H1 (cell line): ENCODE measurements around the gene GADD45B. TPM values are rescaled to one million over a fixed set of nuclear protein-coding genes. Genes with fewer than 3 reads are reported as not detected.
A peak's percentile ranks its signal among the peaks of the same experiment; 100 is the strongest.

Source experiments
- CTCF ChIA-PET: fragments of 300-600 bp; sonication (Branson Sonifier 250); formaldehyde crosslinking; loops from one replicate; lab custom pipeline; 2021; ENCODE audit not compliant: partially characterized antibody; lab: Charles Lee
- POLR2A ChIA-PET: fragments of 300-600 bp; sonication (Branson Sonifier 250); formaldehyde crosslinking; loops from one replicate; lab custom pipeline; 2021; ENCODE audit warnings: inconsistent platforms; ENCODE audit not compliant: partially characterized antibody; lab: Charles Lee
- DNase-seq, 2 experiments: peaks; one replicate each; pipeline versions ENCODE4 v3.0.0 to v3.0.0-alpha.2; 2010 to 2022; ENCODE audit warnings: low spot score in 2 of 2, low read depth in 1 of 2, mixed read lengths in 1 of 2
- FAIRE-seq: peaks from 2 replicates; lab custom pipeline; 2011; peaks lifted over from hg19 to GRCh38; lab: Jason Lieb, UNC
- H2AFZ ChIP-seq: 2 replicates; pipeline ENCODE4 v1.8.1; 2012; ENCODE audit warnings: low read length, inconsistent platforms
- H2AK5ac ChIP-seq: 2 replicates; pipeline ENCODE4 v1.6.1; 2013; ENCODE audit warnings: low read depth, low read length
- H2BK120ac ChIP-seq: replicated peaks from 2 replicates; pipeline ENCODE3; 2013; ENCODE audit warnings: low read depth, low read length, inconsistent platforms
- H2BK12ac ChIP-seq: 2 replicates; pipeline ENCODE4 v1.6.1; 2013; ENCODE audit warnings: low read depth, low read length
- H2BK15ac ChIP-seq: 2 replicates; pipeline ENCODE4 v1.6.1; 2013; ENCODE audit warnings: low read length
- H2BK20ac ChIP-seq: 2 replicates; pipeline ENCODE4 v1.6.1; 2013; ENCODE audit warnings: low read length
- H2BK5ac ChIP-seq: 2 replicates; pipeline ENCODE4 v1.6.1; 2013; ENCODE audit warnings: low read depth, low read length
- H3K14ac ChIP-seq: 2 replicates; pipeline ENCODE4 v1.6.1; 2013; ENCODE audit warnings: inconsistent platforms; ENCODE audit not compliant: insufficient read length
- H3K18ac ChIP-seq: 2 replicates; pipeline ENCODE4 v1.6.1; 2013; ENCODE audit warnings: low read length; ENCODE audit errors: extremely low read depth
- H3K23ac ChIP-seq: 2 replicates; pipeline ENCODE4 v1.6.1; 2013; ENCODE audit warnings: inconsistent platforms; ENCODE audit not compliant: insufficient read length
- H3K23me2 ChIP-seq: 2 replicates; pipeline ENCODE4 v1.6.1; 2013; ENCODE audit warnings: low read depth, low read length
- H3K27ac ChIP-seq: 2 replicates; pipeline ENCODE4 v1.6.1; 2011; ENCODE audit warnings: low read depth, low read length, inconsistent platforms
- H3K27me3 ChIP-seq, 4 experiments: replicated peaks in 1 of 4; 1 replicate in 1 of 4; 2 replicates in 3 of 4; pipeline versions ENCODE4 v1.6.1 to v1.8.1; 2011 to 2013; ENCODE audit warnings: low read length in 3 of 4, mild to moderate bottlenecking in 3 of 4, inconsistent platforms in 2 of 4, mixed read lengths in 2 of 4, moderate library complexity in 1 of 4; ENCODE audit not compliant: control insufficient read depth in 3 of 4, insufficient read depth in 3 of 4; ENCODE audit errors: extremely low read depth in 1 of 4
- H3K36me3 ChIP-seq, 4 experiments: 2 replicates each; pipeline versions ENCODE4 v1.6.1 to v1.8.1; 2011 to 2013; ENCODE audit warnings: mild to moderate bottlenecking in 4 of 4, low read length in 3 of 4, moderate library complexity in 2 of 4, control low read depth in 1 of 4, inconsistent platforms in 1 of 4; ENCODE audit not compliant: insufficient read depth in 4 of 4, control insufficient read depth in 2 of 4
- H3K4ac ChIP-seq: replicated peaks from 2 replicates; pipeline ENCODE3; 2013; ENCODE audit warnings: low read length, low read depth, mixed read lengths, inconsistent platforms; ENCODE audit not compliant: insufficient read length
- H3K4me1 ChIP-seq, 4 experiments: replicated peaks in 1 of 4; 1 replicate in 1 of 4; 2 replicates in 3 of 4; pipeline versions ENCODE4 v1.6.1 to v1.8.1; 2011 to 2013; ENCODE audit warnings: low read length in 3 of 4, inconsistent platforms in 2 of 4, mixed read lengths in 1 of 4; ENCODE audit not compliant: insufficient read depth in 4 of 4, control insufficient read depth in 3 of 4
- H3K4me2 ChIP-seq, 2 experiments: 2 replicates each; pipeline versions ENCODE4 v1.6.1 to v1.8.1; 2011 to 2013; ENCODE audit warnings: low read depth in 2 of 2, low read length in 2 of 2, control low read depth in 1 of 2, inconsistent platforms in 1 of 2, mild to moderate bottlenecking in 1 of 2; ENCODE audit not compliant: insufficient read depth in 1 of 2
- H3K4me3 ChIP-seq, 4 experiments: fragments of 200-600, 300-600 bp in 1 of 4; sonication (generic), shearing (Covaris generic), sonication (Bioruptor Twin) in 1 of 4; 2 replicates each; pipeline versions ENCODE4 v1.5.1 to v1.8.1; 2011 to 2016; ENCODE audit warnings: low read length in 4 of 4, low read depth in 3 of 4, control low read depth in 2 of 4, inconsistent platforms in 2 of 4, mild to moderate bottlenecking in 2 of 4, mixed read lengths in 1 of 4, moderate library complexity in 1 of 4; ENCODE audit not compliant: insufficient read depth in 2 of 4; ENCODE audit errors: extremely low read depth in 1 of 4
- H3K56ac ChIP-seq: replicated peaks from 2 replicates; pipeline ENCODE3; 2013; ENCODE audit warnings: low read depth, mild to moderate bottlenecking, mixed read lengths, low read length, inconsistent platforms; ENCODE audit not compliant: insufficient read length
- H3K79me1 ChIP-seq: 2 replicates; pipeline ENCODE4 v1.6.1; 2013; ENCODE audit warnings: low read depth, low read length, control low read depth
- H3K79me2 ChIP-seq, 2 experiments: 2 replicates each; pipeline versions ENCODE4 v1.6.1 to v1.8.1; 2012 to 2013; ENCODE audit warnings: low read length in 2 of 2, mild to moderate bottlenecking in 2 of 2, inconsistent platforms in 1 of 2; ENCODE audit not compliant: insufficient read depth in 2 of 2, control insufficient read depth in 1 of 2
- H3K9ac ChIP-seq, 4 experiments: replicated peaks in 1 of 4; 1 replicate in 1 of 4; 2 replicates in 3 of 4; pipeline versions ENCODE4 v1.6.1 to v1.8.1; 2011 to 2013; ENCODE audit warnings: low read depth in 3 of 4, low read length in 3 of 4, control low read depth in 2 of 4, mild to moderate bottlenecking in 2 of 4, moderate library complexity in 2 of 4, inconsistent platforms in 1 of 4; ENCODE audit errors: extremely low read depth in 1 of 4
- H3K9me3 ChIP-seq, 2 experiments: 2 replicates each; pipeline versions ENCODE4 v1.6.1 to v1.8.1; 2012 to 2013; ENCODE audit warnings: mild to moderate bottlenecking in 2 of 2, moderate library complexity in 2 of 2, control low read depth in 1 of 2, inconsistent platforms in 1 of 2, low read depth in 1 of 2, low read length in 1 of 2, mixed read lengths in 1 of 2; ENCODE audit not compliant: insufficient read depth in 2 of 2
- H4K20me1 ChIP-seq, 2 experiments: replicated peaks in 1 of 2; 2 replicates each; pipeline versions ENCODE3 to v1.8.1; 2011 to 2013; ENCODE audit warnings: inconsistent platforms in 2 of 2, low read length in 2 of 2, mild to moderate bottlenecking in 1 of 2; ENCODE audit not compliant: insufficient read depth in 2 of 2, control insufficient read depth in 1 of 2
- H4K5ac ChIP-seq: 2 replicates; pipeline ENCODE4 v1.6.1; 2013; ENCODE audit warnings: low read length, low read depth, mixed read lengths, inconsistent platforms; ENCODE audit not compliant: insufficient read length
- H4K8ac ChIP-seq: 2 replicates; pipeline ENCODE4 v1.8.0; 2013; ENCODE audit warnings: mild to moderate bottlenecking, moderate library complexity, low read length, inconsistent platforms; ENCODE audit not compliant: insufficient read depth; ENCODE audit errors: extremely low read depth
- H4K91ac ChIP-seq: replicated peaks from 2 replicates; pipeline ENCODE3; 2013; ENCODE audit warnings: low read length, mixed read lengths, inconsistent platforms; ENCODE audit not compliant: insufficient read length
- CTCF ChIP-seq, 3 experiments: IDR thresholded peaks; 1 replicate in 2 of 3; 2 replicates in 1 of 3; pipeline versions ENCODE4 v1.5.1 to v1.6.1; 2011; ENCODE audit warnings: low read length in 3 of 3, mild to moderate bottlenecking in 3 of 3, inconsistent platforms in 2 of 3, low read depth in 1 of 3, moderate library complexity in 1 of 3; ENCODE audit not compliant: insufficient read depth in 1 of 3; ENCODE audit errors: control extremely low read depth in 1 of 3
- USF2 ChIP-seq: IDR thresholded peaks from 2 replicates; pipeline ENCODE4 v1.6.1; 2011; ENCODE audit warnings: low read length, improper control_type of control experiment
- WGBS, 2 experiments: shearing (Covaris generic) in 1 of 2; methylation state at CpG; one replicate each; pipeline versions ENCODE4 v1.1.6 to v1.1.7; 2013 to 2015; ENCODE audit warnings: low lambda C conversion rate in 2 of 2, mixed read lengths in 2 of 2, inconsistent platforms in 1 of 2, low coverage in 1 of 2, missing lambda C conversion rate in 1 of 2; ENCODE audit not compliant: insufficient replicate concordance in 2 of 2, insufficient coverage in 1 of 2, insufficient read length in 1 of 2; ENCODE audit errors: extremely low coverage in 1 of 2, missing lambda C conversion rate in 1 of 2; 5-methylcytosine and 5-hydroxymethylcytosine counted together
- polyA plus RNA-seq, 7 experiments: library from polyadenylated mRNA; depleted of rRNA in 3 of 7; stranded (reverse) in 5 of 7; unstranded in 2 of 7; fragments of >200 nt in 5 of 7; fragments of 200-250 nt in 2 of 7; gene quantifications; 1 replicate in 5 of 7; 2 replicates in 1 of 7; 4 replicates in 1 of 7; pipeline versions ENCODE4 v1.2.1 to v1.2.3, GENCODE V29; 2011 to 2013; ENCODE audit warnings: missing spikeins in 2 of 7, mixed read lengths in 2 of 7
- total RNA-seq: library from RNA; stranded (reverse); fragmentation: NEBNext Ultra II Directional; extraction: Animal tissue kit (Norgen Biotek cat#: 25700); gene quantifications from 2 replicates; pipeline ENCODE4 v1.2.1, GENCODE V29; 2021

GADD45B gene
- total and polyA plus RNA-seq, 2 of the 8 experiments (the other 6 are each of a cell fraction or from before 2014, with no cell fraction given): 7.4 to 11.4 TPM

- H2AFZ ChIP-seq: no peak overlapping the region
- no peaks in the 10 kb centered on the region for H3K79me1 ChIP-seq
- H3K4ac ChIP-seq: no peak overlapping the region
- no peak overlapping the region for H3K4me2 ChIP-seq
- H3K14ac ChIP-seq: no peak overlapping the region
- H3K18ac ChIP-seq: no peak overlapping the region
- H2BK20ac ChIP-seq: no peak overlapping the region
- no peaks in the 10 kb centered on the region for H3K36me3 ChIP-seq
- peaks cover 0 to 13% (median 5%) of the 10 kb centered on the region in 4 experiments; a peak in 4 of 7 replicates for H3K4me1 ChIP-seq
- no peak for FAIRE-seq
- no peak overlapping the region for H3K23ac ChIP-seq
- no peak overlapping the region; the same call in 1 of the 2 replicates for H2BK15ac ChIP-seq
- no peak overlapping the region for H3K4me3 ChIP-seq
- TF ChIP-seq USF2: no peak
- peak in 2 of 3 experiments; percentile 32 to 36; a peak in 2 of 4 replicates for TF ChIP-seq CTCF (IDR thresholded peaks at IDR 0.05; ENCODE audit: control extremely low read depth in 1 of 3, insufficient read depth in 1 of 3, low read depth in 1 of 3, low read length in 3 of 3)
- WGBS, 2 experiments: 88% methylated on average over 20 of the region's 20 CpGs; no CpG with 5 or more reads in 1 of the 2 experiments
- H2BK120ac ChIP-seq: no peak overlapping the region
- CTCF ChIA-PET: interaction anchor here (0.6 to 1.3 kb wide), 5 partner anchors 12 to 53 kb away, joined by 3 to 4 read pairs (median 3); no protein-coding TSS in a partner anchor
- H4K91ac ChIP-seq: no peak overlapping the region
- POLR2A ChIA-PET: interaction anchor here (0.7 to 1.7 kb wide), 4 partner anchors 17 to 79 kb away, joined by 3 to 9 read pairs (median 4); partner anchors contain the start of gene GADD45B
- no peaks in the 10 kb centered on the region for H3K79me2 ChIP-seq
- peak overlapping the region; percentile 87; the same call in 1 of the 2 replicates for H2BK5ac ChIP-seq
- H3K27me3 ChIP-seq: no peaks in the 10 kb centered on the region
- no peak overlapping the region for H3K9ac ChIP-seq
- no peaks in the 10 kb centered on the region for H3K9me3 ChIP-seq
- peak overlapping the region; percentile 76; the same call in 1 of the 2 replicates for H4K8ac ChIP-seq
- no peak overlapping the region; the same call in 1 of the 2 replicates for H2AK5ac ChIP-seq
- no peak overlapping the region for H4K5ac ChIP-seq
- H3K27ac ChIP-seq: no peak overlapping the region
- H4K20me1 ChIP-seq: peaks cover 0 to 7% of the 10 kb centered on the region in 2 experiments
- no peak for DNase-seq
- no peaks in the 10 kb centered on the region; the same call in 1 of the 2 replicates for H3K23me2 ChIP-seq
- H3K56ac ChIP-seq: no peak overlapping the region
- no peak overlapping the region for H2BK12ac ChIP-seq
Measured at GRCh38 chr19:2523630-2524311, 47.8 kb downstream of the GADD45B start.
